RWPE1 (cell line): Measurements from ENCODE around the gene YOD1.
"Not testable (repeated sequence)": the region's sequence is repeated elsewhere in the genome, so short reads cannot be mapped to it uniquely, and the experiment has no call there.

Experiments used
- CTCF ChIA-PET: fragments of 350-600 bp; sonication (Branson Sonifier 250); formaldehyde crosslinking; extraction: SDS; loops from one replicate; lab custom pipeline; 2021; lab: Yijun Ruan, JAX
- POLR2A ChIA-PET: fragments of 400-600 bp; formaldehyde crosslinking; extraction: SDS; loops from one replicate; lab custom pipeline; 2020; ENCODE audit warnings: antibody characterized with exemption; ENCODE audit not compliant: low non-redundant PET; lab: Yijun Ruan, JAX
- DNase-seq: peaks from one replicate; pipeline ENCODE4 v3.0.0; 2012; ENCODE audit warnings: low spot score
- H3K27ac ChIP-seq: fragments of 450-650 bp; 2 replicates; pipeline ENCODE4 v1.5.1; 2017
- CTCF ChIP-seq: fragments of 450-650 bp; conservative IDR thresholded peaks from 2 replicates; pipeline ENCODE4 v1.5.1; 2017; ENCODE audit warnings: low read depth, mild to moderate bottlenecking

Gene YOD1

GRCh38 chr1:207049514-207049913 is 1.5 kb downstream of the YOD1 start:
- H3K27ac ChIP-seq = no peak overlapping the region
- ChIA-PET CTCF (interaction anchor here (0.6 to 1.2 kb wide), 10 partner anchors 9 to 1442 kb away, joined by 3 to 8 read pairs (median 4); partner anchors contain the start of gene C1orf116), POLR2A (no interaction called here)
- DNase-seq = no peak
- no peak for TF ChIP-seq CTCF

GRCh38 chr1:207049054-207049453 is 2.0 kb downstream of the YOD1 start:
- no peak for TF ChIP-seq CTCF
- H3K27ac ChIP-seq = no peak overlapping the region
- ChIA-PET CTCF (interaction anchor here (0.5 to 1.0 kb wide), 3 partner anchors 21 to 356 kb away, joined by 3 to 4 read pairs (median 3); no protein-coding TSS in a partner anchor), POLR2A (no interaction called here)
- DNase-seq = no peak

- ChIA-PET POLR2A (no interaction called here), CTCF (no interaction called here)
- H3K27ac ChIP-seq = no peak overlapping the region
- no peak for TF ChIP-seq CTCF
- no peak for DNase-seq
These were observed 3.0 kb downstream of the YOD1 start for GRCh38 chr1:207048041-207048440.

GRCh38 chr1:207047505-207047904 is 3.5 kb downstream of the YOD1 start:
- TF ChIP-seq CTCF = no peak
- DNase-seq = no peak
- H3K27ac ChIP-seq = no peak overlapping the region
- CTCF ChIA-PET = no interaction called here
- POLR2A ChIA-PET = interaction anchor here (1.4 kb wide), 1 partner anchor 15 kb away, joined by 5 read pairs; the partner anchor contains the start of gene C1orf116

GRCh38 chr1:207045453-207045852 is 5.6 kb downstream of the YOD1 start:
- no peak overlapping the region for H3K27ac ChIP-seq
- CTCF ChIA-PET = no interaction called here
- DNase-seq = no peak
- POLR2A ChIA-PET = no interaction called here
- TF ChIP-seq CTCF = no peak

GRCh38 chr1:207041397-207041796 is 9.6 kb downstream of the YOD1 start:
- POLR2A ChIA-PET, DNase-seq, H3K27ac ChIP-seq, CTCF ChIA-PET: not testable (repeated sequence)

- CTCF ChIA-PET = no interaction called here
- DNase-seq = no peak
- POLR2A ChIA-PET = no interaction called here
- H3K27ac ChIP-seq = no peak overlapping the region
- TF ChIP-seq CTCF = no peak
These were observed 10.9 kb downstream of the YOD1 start for GRCh38 chr1:207040181-207040533.
